CD4-positive, alpha-beta T cell treated with Interleukin-2 at 100 ng/mL for 4 hours (primary cell): Measurements from ENCODE around the gene FNBP1.

Experiments used
- DNase-seq: peaks from one replicate; pipeline ENCODE4 v3.0.0-alpha.2; 2020; ENCODE audit warnings: low spot score

Gene FNBP1

GRCh38 chr9:130042885-130043653 is at the start of gene FNBP1:
Gene FNBP1 (minus strand): TSS chr9:130043189. CDS start chr9:130042975, 214 bp downstream.
- DNase-seq = peak; percentile 79

DNA sequence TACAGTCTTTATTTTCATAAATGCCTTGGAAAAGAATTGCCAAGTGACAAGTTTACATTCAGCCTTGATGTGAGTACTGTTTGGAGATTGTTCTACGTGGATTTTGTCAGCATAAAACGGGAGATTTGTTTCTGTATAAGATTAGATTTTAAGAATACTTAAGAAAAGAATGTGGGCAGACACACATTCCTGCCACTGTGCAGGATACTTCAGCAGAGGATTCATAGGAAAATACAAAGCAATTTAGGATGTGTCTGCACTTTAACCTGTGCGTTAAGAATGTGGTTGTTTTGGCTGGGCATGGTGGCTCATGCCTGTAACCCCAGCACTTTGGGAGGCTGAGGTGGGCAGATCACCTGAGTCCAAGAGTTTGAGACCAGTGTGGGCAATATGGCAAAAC is 47.9 kb upstream of the FNBP1 start:
- no peak for DNase-seq

- DNase-seq = no peak
Measured at GRCh38 chr9:130089141-130089540, 46.2 kb upstream of the FNBP1 start.

DNA sequence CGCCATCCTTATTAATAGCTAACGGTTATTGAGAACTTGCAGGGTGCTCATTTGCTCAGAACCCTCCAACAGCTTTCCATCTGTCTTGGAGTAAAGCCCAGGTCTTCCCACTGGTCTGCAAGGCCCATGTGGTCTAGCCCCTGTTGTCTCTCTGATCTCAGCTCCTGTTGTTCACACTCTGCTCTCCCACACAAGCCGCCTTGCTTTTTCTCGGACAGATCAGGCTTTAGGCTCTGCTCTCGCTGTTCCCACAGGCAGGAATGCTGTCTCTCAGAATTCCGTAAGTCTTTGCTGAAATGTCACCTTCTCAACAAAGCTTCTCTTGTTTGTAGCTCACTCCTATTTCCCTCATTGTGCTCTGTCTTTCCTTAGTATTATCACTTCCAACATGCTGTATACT is 45.1 kb upstream of the FNBP1 start:
- DNase-seq = no peak

- DNase-seq = no peak
Measured at GRCh38 chr9:130084337-130084736, 41.3 kb upstream of the FNBP1 start.

DNA sequence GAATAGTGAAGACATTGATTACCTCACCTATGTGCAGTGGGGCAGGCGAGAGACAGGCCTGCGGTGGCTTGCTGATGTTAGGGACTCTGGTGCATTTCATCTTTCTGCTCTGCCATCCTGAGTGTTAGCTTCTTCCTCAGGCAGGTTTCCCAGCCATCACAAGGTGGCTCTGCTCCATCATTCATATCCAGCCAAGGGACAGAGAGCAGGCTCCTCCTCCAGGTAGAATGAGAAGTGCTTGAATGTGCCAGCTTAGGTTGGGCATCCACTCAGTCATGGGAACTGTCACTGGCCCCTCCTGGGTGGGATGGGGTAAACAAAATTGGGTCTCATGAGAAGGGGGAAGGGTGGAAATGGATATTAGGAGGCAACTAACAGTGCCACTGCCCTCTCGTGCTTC is 35.6 kb upstream of the FNBP1 start:
- no peak for DNase-seq

- no peak for DNase-seq
Measured at GRCh38 chr9:130073373-130073772, 30.4 kb upstream of the FNBP1 start.

- DNase-seq = no peak
Measured at GRCh38 chr9:130072515-130073235, 29.7 kb upstream of the FNBP1 start.

- DNase-seq = no peak
Measured at GRCh38 chr9:130069048-130069447, 26.1 kb upstream of the FNBP1 start.

- no peak for DNase-seq
Measured at GRCh38 chr9:130064621-130065020, 21.6 kb upstream of the FNBP1 start.

DNA sequence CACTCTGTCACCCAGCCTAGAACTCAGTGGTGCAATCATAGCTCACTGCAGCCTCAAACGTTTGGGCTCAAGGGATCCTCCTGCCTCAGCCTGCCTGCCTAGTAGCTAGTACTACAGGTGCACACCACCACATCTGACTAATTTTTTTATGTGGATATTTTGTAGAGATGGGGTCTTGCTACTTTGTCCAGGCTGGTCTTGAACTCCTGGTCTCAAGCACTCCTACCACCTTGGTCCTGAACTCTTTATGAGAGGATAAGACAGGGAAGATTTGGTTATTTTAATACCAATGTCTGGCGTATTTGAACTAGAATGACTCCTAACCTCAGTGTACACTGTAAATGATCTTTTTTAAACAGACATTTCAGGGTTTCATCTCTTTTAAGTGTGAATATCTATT is 19.8 kb upstream of the FNBP1 start:
- DNase-seq = no peak

DNA sequence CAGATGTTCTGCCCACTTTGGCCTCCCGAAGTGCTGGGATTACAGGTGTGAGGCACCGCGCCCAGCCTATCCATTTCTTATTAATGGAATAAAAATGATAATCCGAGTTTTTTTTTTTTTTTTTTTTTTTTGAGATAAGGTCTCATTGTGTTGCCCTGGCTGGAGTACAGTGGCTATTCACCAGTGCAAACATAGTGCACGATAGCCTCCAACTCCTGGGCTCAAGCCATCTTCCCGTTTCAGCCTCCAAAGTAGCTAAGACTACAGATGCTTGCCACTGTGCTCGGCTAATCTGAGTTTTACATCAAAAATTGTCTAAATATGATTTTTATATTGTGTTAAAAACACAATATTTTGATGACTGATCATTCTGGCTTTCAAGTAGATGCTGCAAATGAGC is 17.3 kb upstream of the FNBP1 start:
- no peak for DNase-seq

GRCh38 chr9:130058887-130059286 is 15.9 kb upstream of the FNBP1 start:
- no peak for DNase-seq

GRCh38 chr9:130058154-130058553 is 15.2 kb upstream of the FNBP1 start:
- no peak for DNase-seq

GRCh38 chr9:130054820-130055219 is 11.8 kb upstream of the FNBP1 start:
- DNase-seq = no peak

- DNase-seq = no peak
Measured at GRCh38 chr9:130054325-130054786, 11.4 kb upstream of the FNBP1 start.

GRCh38 chr9:130053504-130054324 is 10.7 kb upstream of the FNBP1 start, which contains the start of gene GPR107:
Gene GPR107 (plus strand): TSS chr9:130053906. CDS start chr9:130053933, 27 bp downstream.
- peak; percentile 63 for DNase-seq

GRCh38 chr9:130053109-130053503 is 10.1 kb upstream of the FNBP1 start:
- no peak for DNase-seq

DNA sequence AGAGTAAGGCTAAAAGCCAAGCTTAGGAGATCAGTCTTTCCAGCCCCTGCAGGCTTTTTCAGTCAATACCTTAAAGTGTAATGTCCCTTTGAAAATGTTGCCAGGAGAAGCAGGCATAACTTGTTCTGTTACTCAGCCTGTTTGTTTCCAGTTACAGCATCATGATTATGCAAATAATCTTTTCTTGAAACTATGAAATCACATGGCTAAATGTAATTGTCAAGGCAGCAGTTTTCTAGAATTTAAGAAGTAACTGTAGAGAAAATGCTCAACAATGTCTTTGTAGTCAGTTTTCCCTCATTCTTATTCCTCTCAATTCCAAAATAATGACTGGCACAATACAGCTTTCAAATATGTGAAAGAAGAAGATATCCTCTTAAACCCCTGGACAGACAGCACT is 8.9 kb upstream of the FNBP1 start:
- DNase-seq = no peak

DNA sequence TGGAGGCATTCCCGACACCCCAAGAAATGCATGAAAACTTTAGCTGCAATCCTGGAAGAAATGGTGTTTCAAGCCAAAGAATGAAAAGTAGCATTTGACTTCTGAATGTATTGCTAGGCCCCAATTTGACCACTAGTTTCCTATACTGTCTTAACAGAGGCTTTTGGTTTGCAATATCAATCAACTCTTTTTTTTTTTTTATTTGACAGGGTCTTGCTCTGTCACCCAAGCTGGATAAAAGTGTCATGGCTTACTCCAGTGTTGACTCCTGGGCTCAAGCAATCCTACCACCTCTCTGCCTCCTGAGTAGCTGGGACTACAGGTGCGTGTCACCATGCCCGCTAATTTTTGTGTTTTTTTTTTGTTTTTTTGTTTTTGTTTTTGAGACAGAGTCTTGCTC is 7.5 kb upstream of the FNBP1 start:
- no peak for DNase-seq

DNA sequence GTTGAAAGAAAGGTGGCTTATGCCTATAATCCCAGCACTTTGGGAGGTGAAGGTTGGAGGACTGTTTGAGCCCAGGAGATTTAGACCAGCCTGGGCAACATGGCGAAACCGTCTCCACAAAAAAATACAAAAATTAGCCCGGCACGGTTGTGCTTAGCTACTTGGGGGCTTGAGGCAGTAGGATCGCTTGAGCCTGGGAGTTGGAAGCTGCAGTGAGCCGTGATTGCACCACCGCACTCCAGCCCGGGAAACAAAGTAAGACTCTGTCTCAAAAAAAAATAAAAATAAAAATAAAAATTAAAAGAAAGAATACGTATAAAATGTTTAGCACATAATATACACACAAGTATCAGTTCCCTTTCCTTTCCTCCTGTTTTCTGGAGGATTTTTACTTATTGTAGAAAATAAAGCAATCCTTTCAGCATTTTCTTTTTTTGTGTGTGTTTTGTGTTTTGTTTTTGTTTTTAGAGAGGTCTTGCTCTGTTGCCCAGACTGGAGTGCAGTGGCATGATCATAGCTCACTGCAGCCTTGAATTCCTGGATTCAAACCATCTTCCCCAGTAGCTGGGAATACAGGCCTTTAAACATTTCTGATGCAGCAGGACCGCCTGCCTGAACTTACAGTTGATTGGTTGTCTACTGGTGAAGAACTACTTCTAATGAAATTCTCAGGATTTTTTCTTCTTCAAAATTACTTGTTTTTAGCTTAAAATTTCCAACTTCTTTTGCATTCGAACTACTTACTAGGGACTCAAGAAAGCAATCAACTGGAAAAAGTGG is 6.6 kb upstream of the FNBP1 start:
- no peak for DNase-seq
